ENCODE results near the gene CCDC91. TPM values are rescaled to one million over a fixed set of nuclear protein-coding genes. Genes with fewer than 3 reads are reported as not detected.

The CCDC91 gene
- total and polyA plus RNA-seq, 9 of the 15 experiments (the other 6 are each of a cell fraction or from before 2014, with no cell fraction given): 10.1 to 31.1 (median 26.3) TPM

- TF ChIP-seq EZH2 (IDR thresholded peaks at IDR 0.05; ENCODE audit: borderline replicate concordance, low read depth, low read length) (no peak), ARNT (IDR thresholded peaks at IDR 0.05) (no peak), KLF10 (CRISPR knock-in tag; IDR thresholded peaks at IDR 0.05) (no peak), HNRNPL (IDR thresholded peaks at IDR 0.05; ENCODE audit: low read depth, low read length) (no peak), MTA2 (IDR thresholded peaks at IDR 0.05; ENCODE audit: low read depth) (peak; percentile 29; the same call in 1 of the 2 replicates), FOXM1 (IDR thresholded peaks at IDR 0.05; ENCODE audit: low read depth) (peak; percentile 28; the same call in 1 of the 2 replicates), FOXM1 (CRISPR knock-in tag; IDR thresholded peaks at IDR 0.05; ENCODE audit: low read depth) (peak; percentile 84; the same call in 1 of the 2 replicates), PATZ1 (CRISPR knock-in tag; IDR thresholded peaks at IDR 0.05; ENCODE audit: borderline replicate concordance) (no peak), ZNF143 (CRISPR knock-in tag; IDR thresholded peaks at IDR 0.05) (no peak), ETV5 (CRISPR knock-in tag; IDR thresholded peaks at IDR 0.05; ENCODE audit: low read depth) (peak; percentile 59; the same call in 1 of the 2 replicates), ZBTB9 (CRISPR knock-in tag; IDR thresholded peaks at IDR 0.05) (no peak; the same call in none of the 2 replicates), GABPA (tag; conservative IDR thresholded peaks at IDR 0.05; ENCODE audit: low read depth) (peak; percentile 97), STAT6 (CRISPR knock-in tag; IDR thresholded peaks at IDR 0.05) (no peak), ZNF212 (CRISPR knock-in tag; IDR thresholded peaks at IDR 0.05) (no peak), ZNF507 (tag; conservative IDR thresholded peaks at IDR 0.05) (no peak), ESRRA (IDR thresholded peaks at IDR 0.05; ENCODE audit: borderline replicate concordance, low read depth) (0 out of 2 replicates have a peak, but pooled peaks have one; percentile 18), ARID1B (IDR thresholded peaks at IDR 0.05) (peak; percentile 49), NEUROD1 (IDR thresholded peaks at IDR 0.05; ENCODE audit: borderline replicate concordance, low read depth, low read length, partially characterized antibody) (no peak)
These were observed at the start of gene CCDC91 (continued) for GRCh38 chr12:28190321-28191050.
